H9 (cell line): ENCODE results near the gene NAA20. TPM values are rescaled to one million over a fixed set of nuclear protein-coding genes. Genes with fewer than 3 reads are reported as not detected.

Source experiments
- DNase-seq: peaks from one replicate; pipeline ENCODE4 v3.0.0-alpha.2; 2017
- H2AFZ ChIP-seq: one replicate; pipeline ENCODE4 v1.6.1; 2013; ENCODE audit warnings: mild to moderate bottlenecking, low read length, control low read depth, moderate library complexity
- H2AK5ac ChIP-seq: 2 replicates; pipeline ENCODE4 v1.6.1; 2013; ENCODE audit warnings: low read length, control low read depth, mixed read lengths; ENCODE audit not compliant: insufficient read length
- H2BK120ac ChIP-seq: one replicate; pipeline ENCODE4 v1.6.1; 2013; ENCODE audit warnings: low read depth, mild to moderate bottlenecking, low read length, control low read depth, inconsistent platforms; ENCODE audit not compliant: poor library complexity, severe bottlenecking
- H2BK12ac ChIP-seq: 2 replicates; pipeline ENCODE4 v1.6.1; 2013; ENCODE audit warnings: low read length, control low read depth, mixed read lengths, low read depth; ENCODE audit not compliant: insufficient read length
- H2BK15ac ChIP-seq: 2 replicates; pipeline ENCODE4 v1.6.1; 2013; ENCODE audit warnings: low read depth, low read length, control low read depth
- H2BK20ac ChIP-seq: one replicate; pipeline ENCODE4 v1.6.1; 2013; ENCODE audit warnings: low read depth, mild to moderate bottlenecking, low read length, control low read depth, inconsistent platforms; ENCODE audit not compliant: poor library complexity, severe bottlenecking
- H2BK5ac ChIP-seq: 2 replicates; pipeline ENCODE4 v1.6.1; 2013; ENCODE audit warnings: low read length, control low read depth, mixed read lengths; ENCODE audit not compliant: insufficient read length
- H3K14ac ChIP-seq: 2 replicates; pipeline ENCODE4 v1.6.1; 2013; ENCODE audit warnings: low read length, control low read depth; ENCODE audit not compliant: insufficient read depth
- H3K18ac ChIP-seq: 2 replicates; pipeline ENCODE4 v1.6.1; 2013; ENCODE audit warnings: low read depth, mild to moderate bottlenecking, mixed read lengths, low read length, control low read depth; ENCODE audit not compliant: insufficient read length
- H3K23ac ChIP-seq: 2 replicates; pipeline ENCODE4 v1.6.1; 2013; ENCODE audit warnings: low read length, control low read depth, mixed read lengths, low read depth; ENCODE audit not compliant: insufficient read length
- H3K23me2 ChIP-seq: 2 replicates; pipeline ENCODE4 v1.6.1; 2013; ENCODE audit warnings: low read depth, mild to moderate bottlenecking, mixed read lengths, low read length, control low read depth; ENCODE audit not compliant: insufficient read length, poor library complexity, severe bottlenecking
- H3K27ac ChIP-seq: 2 replicates; pipeline ENCODE4 v1.5.1; 2013; ENCODE audit warnings: low read length, control low read depth, mixed read lengths, low read depth; ENCODE audit not compliant: insufficient read length
- H3K27me3 ChIP-seq: 2 replicates; pipeline ENCODE4 v1.6.1; 2013; ENCODE audit warnings: low read length, control low read depth, inconsistent platforms; ENCODE audit not compliant: insufficient read depth
- H3K4ac ChIP-seq: 2 replicates; pipeline ENCODE4 v1.6.1; 2013; ENCODE audit warnings: low read depth, mild to moderate bottlenecking, control low read depth, inconsistent platforms, low read length, moderate library complexity
- H3K4me1 ChIP-seq: 2 replicates; pipeline ENCODE4 v1.6.1; 2013; ENCODE audit warnings: low read length, control low read depth, inconsistent platforms; ENCODE audit not compliant: insufficient read depth
- H3K4me2 ChIP-seq: 2 replicates; pipeline ENCODE4 v1.6.1; 2013; ENCODE audit warnings: low read length, control low read depth, mixed read lengths; ENCODE audit not compliant: insufficient read length, insufficient read depth
- H3K56ac ChIP-seq: 2 replicates; pipeline ENCODE4 v1.6.1; 2013; ENCODE audit warnings: low read depth, mild to moderate bottlenecking, mixed read lengths, low read length, control low read depth; ENCODE audit not compliant: insufficient read length
- H3K79me1 ChIP-seq: 2 replicates; pipeline ENCODE4 v1.6.1; 2013; ENCODE audit warnings: low read depth, mild to moderate bottlenecking, moderate library complexity, low read length, control low read depth, inconsistent platforms; ENCODE audit not compliant: insufficient read depth, poor library complexity, severe bottlenecking
- H3K79me2 ChIP-seq: 2 replicates; pipeline ENCODE4 v1.6.1; 2013; ENCODE audit warnings: low read length, control low read depth, inconsistent platforms; ENCODE audit not compliant: insufficient read depth
- H3K9ac ChIP-seq: 2 replicates; pipeline ENCODE4 v1.6.1; 2013; ENCODE audit warnings: low read length, control low read depth, mixed read lengths; ENCODE audit not compliant: insufficient read length; ENCODE audit errors: extremely low read depth
- H3K9me3 ChIP-seq: one replicate; pipeline ENCODE4 v1.6.1; 2013; ENCODE audit warnings: low read depth, low read length, inconsistent platforms; ENCODE audit not compliant: control insufficient read depth
- H3T11ph ChIP-seq: one replicate; pipeline ENCODE4 v1.6.1; 2013; ENCODE audit warnings: mild to moderate bottlenecking, low read length, control low read depth, inconsistent platforms
- H4K20me1 ChIP-seq: one replicate; pipeline ENCODE4 v1.6.1; 2013; ENCODE audit not compliant: control insufficient read depth, insufficient read length, insufficient read depth
- H4K5ac ChIP-seq: 2 replicates; pipeline ENCODE4 v1.6.1; 2013; ENCODE audit warnings: low read depth, mild to moderate bottlenecking, mixed read lengths, low read length, control low read depth; ENCODE audit not compliant: insufficient read length
- H4K8ac ChIP-seq: replicated peaks from 2 replicates; pipeline ENCODE4 v1.6.1; 2013; ENCODE audit warnings: low read length, control low read depth, mixed read lengths, low read depth; ENCODE audit not compliant: insufficient read length
- H4K91ac ChIP-seq: 2 replicates; pipeline ENCODE4 v1.6.1; 2013; ENCODE audit warnings: low read depth, mild to moderate bottlenecking, moderate library complexity, mixed read lengths, low read length, control low read depth; ENCODE audit not compliant: insufficient read length
- H3K27ac Mint-ChIP-seq, 3 experiments: 2 replicates in 2 of 3; 3 replicates in 1 of 3; pipeline ENCODE4 v1.8.0; 2020 to 2021; ENCODE audit warnings: mixed read lengths in 3 of 3, mild to moderate bottlenecking in 1 of 3, moderate library complexity in 1 of 3
- H3K27me3 Mint-ChIP-seq: 2 replicates; pipeline ENCODE4 v1.8.0; 2021; ENCODE audit warnings: low read depth, mild to moderate bottlenecking, moderate library complexity, mixed read lengths
- H3K36me3 Mint-ChIP-seq, 3 experiments: 2 replicates in 2 of 3; 3 replicates in 1 of 3; pipeline ENCODE4 v1.8.0; 2020 to 2021; ENCODE audit warnings: low read depth in 3 of 3, mixed read lengths in 3 of 3; ENCODE audit not compliant: insufficient read depth in 1 of 3
- H3K4me1 Mint-ChIP-seq, 2 experiments: 2 replicates each; pipeline ENCODE4 v1.8.0; 2020; ENCODE audit warnings: mixed read lengths in 2 of 2
- H3K4me3 Mint-ChIP-seq, 2 experiments: 2 replicates in 1 of 2; 3 replicates in 1 of 2; pipeline ENCODE4 v1.8.0; 2020 to 2021; ENCODE audit warnings: mild to moderate bottlenecking in 2 of 2, mixed read lengths in 2 of 2, moderate library complexity in 1 of 2
- H3K9me3 Mint-ChIP-seq, 2 experiments: 2 replicates in 1 of 2; 3 replicates in 1 of 2; pipeline ENCODE4 v1.8.0; 2020; ENCODE audit warnings: mild to moderate bottlenecking in 2 of 2, mixed read lengths in 2 of 2, moderate library complexity in 1 of 2
- WGBS: extraction: QIAGEN DNeasy Blood & Tissue Kit; methylation state at CpG from one replicate; pipeline ENCODE4 v1.1.7; 2013; ENCODE audit warnings: missing lambda C conversion rate, low lambda C conversion rate, mixed read lengths; ENCODE audit not compliant: insufficient read length; ENCODE audit errors: extremely low coverage; 5-methylcytosine and 5-hydroxymethylcytosine counted together
- total RNA-seq: library from RNA; stranded (reverse); gene quantifications from 2 replicates; pipeline ENCODE4 v1.2.1, GENCODE V29; 2021
- TF ChIP-seq, protein P1 (sequence below): fragments of 200-600 bp; sonication (generic); conservative IDR thresholded peaks from 3 replicates; pipeline ENCODE4 v1.8.0; 2021; ENCODE audit warnings: antibody characterized with exemption, mild to moderate bottlenecking

Gene NAA20
- total RNA-seq, 1 experiment from 2014 or later: 48.1 TPM

DNA sequence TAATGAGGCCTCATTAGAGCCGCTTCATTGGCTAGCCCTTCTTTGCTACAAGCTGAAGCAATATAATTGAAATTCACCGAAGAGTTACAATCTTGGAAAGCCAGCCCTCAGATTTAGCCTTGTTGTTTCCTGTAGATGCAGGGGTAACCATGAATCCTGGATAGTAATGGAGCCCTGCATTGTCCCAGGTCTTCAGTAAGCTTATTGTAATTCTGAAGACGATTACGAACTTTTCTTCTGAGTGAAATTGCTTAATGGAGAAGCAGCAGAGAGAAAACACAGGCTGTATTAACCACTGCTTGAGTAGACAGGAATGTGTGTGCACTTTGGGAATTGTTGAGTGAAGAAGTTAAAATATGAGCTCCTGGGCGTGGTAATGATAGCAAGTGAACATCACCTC, 26.3 kb upstream of the NAA20 start:
- Histone ChIP-seq H2BK15ac (no peak overlapping the region), H3K4ac (no peak overlapping the region), H2AK5ac (no peak overlapping the region), H2AFZ (no peak overlapping the region), H4K8ac (no peak overlapping the region), H3K56ac (no peak overlapping the region), H4K20me1 (no peaks in the 10 kb centered on the region), H3K4me1 (peaks cover 4% of the 10 kb centered on the region; the same call in 1 of the 2 replicates), H2BK20ac (no peak overlapping the region), H3K4me2 (no peak overlapping the region), H3T11ph (no peak overlapping the region), H2BK120ac (no peak overlapping the region), H4K91ac (no peak overlapping the region), H3K9me3 (no peaks in the 10 kb centered on the region), H3K23me2 (no peaks in the 10 kb centered on the region), H2BK5ac (no peak overlapping the region), H3K79me2 (no peaks in the 10 kb centered on the region), H3K27me3 (no peaks in the 10 kb centered on the region), H4K5ac (no peak overlapping the region), H3K79me1 (no peaks in the 10 kb centered on the region), H3K18ac (no peak overlapping the region), H2BK12ac (no peak overlapping the region), H3K9ac (no peak overlapping the region), H3K23ac (no peak overlapping the region), H3K14ac (no peak overlapping the region), H3K27ac (no peak overlapping the region)
- no peak overlapping the region for H3K4me3 Mint-ChIP-seq
- TF ChIP-seq, protein P1, sequence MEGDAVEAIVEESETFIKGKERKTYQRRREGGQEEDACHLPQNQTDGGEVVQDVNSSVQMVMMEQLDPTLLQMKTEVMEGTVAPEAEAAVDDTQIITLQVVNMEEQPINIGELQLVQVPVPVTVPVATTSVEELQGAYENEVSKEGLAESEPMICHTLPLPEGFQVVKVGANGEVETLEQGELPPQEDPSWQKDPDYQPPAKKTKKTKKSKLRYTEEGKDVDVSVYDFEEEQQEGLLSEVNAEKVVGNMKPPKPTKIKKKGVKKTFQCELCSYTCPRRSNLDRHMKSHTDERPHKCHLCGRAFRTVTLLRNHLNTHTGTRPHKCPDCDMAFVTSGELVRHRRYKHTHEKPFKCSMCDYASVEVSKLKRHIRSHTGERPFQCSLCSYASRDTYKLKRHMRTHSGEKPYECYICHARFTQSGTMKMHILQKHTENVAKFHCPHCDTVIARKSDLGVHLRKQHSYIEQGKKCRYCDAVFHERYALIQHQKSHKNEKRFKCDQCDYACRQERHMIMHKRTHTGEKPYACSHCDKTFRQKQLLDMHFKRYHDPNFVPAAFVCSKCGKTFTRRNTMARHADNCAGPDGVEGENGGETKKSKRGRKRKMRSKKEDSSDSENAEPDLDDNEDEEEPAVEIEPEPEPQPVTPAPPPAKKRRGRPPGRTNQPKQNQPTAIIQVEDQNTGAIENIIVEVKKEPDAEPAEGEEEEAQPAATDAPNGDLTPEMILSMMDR: no peak
- peaks cover 14 to 18% of the 10 kb centered on the region in 2 experiments for H3K4me1 Mint-ChIP-seq
- no peaks in the 10 kb centered on the region; the same call in 1 of the 2 replicates for H3K27me3 Mint-ChIP-seq
- no peak for DNase-seq
- H3K36me3 Mint-ChIP-seq: no peaks in the 10 kb centered on the region
- no peaks in the 10 kb centered on the region for H3K9me3 Mint-ChIP-seq
- WGBS: no CpG with 5 or more reads among the region's 5 CpGs
- H3K27ac Mint-ChIP-seq: no peak overlapping the region
